Urinary bladder (tissue), 4 donors: ENCODE measurements around the gene UCHL1. TPM values are rescaled to one million over a fixed set of nuclear protein-coding genes. Genes with fewer than 3 reads are reported as not detected.

ENCODE experiments used
- DNase-seq: peaks from one replicate; pipeline ENCODE4 v3.0.0-alpha.2; 2015; ENCODE audit errors: extremely low spot score
- H3K27ac ChIP-seq: one replicate; pipeline ENCODE4 v1.5.1; 2013; ENCODE audit warnings: low read depth, mild to moderate bottlenecking, moderate library complexity
- H3K36me3 ChIP-seq: one replicate; pipeline ENCODE4 v1.6.1; 2013; ENCODE audit warnings: mild to moderate bottlenecking, moderate library complexity; ENCODE audit not compliant: insufficient read depth
- H3K4me1 ChIP-seq: one replicate; pipeline ENCODE4 v1.6.1; 2013; ENCODE audit warnings: mild to moderate bottlenecking, moderate library complexity; ENCODE audit not compliant: insufficient read depth
- H3K4me3 ChIP-seq: one replicate; pipeline ENCODE4 v1.5.1; 2013; ENCODE audit warnings: low read depth, low read length
- WGBS: extraction: QIAGEN DNeasy Blood & Tissue Kit; methylation state at CpG from one replicate; pipeline ENCODE4 v1.1.7; 2013; 5-methylcytosine and 5-hydroxymethylcytosine counted together
- polyA plus RNA-seq: library from polyadenylated mRNA; stranded (reverse); fragments of 200-250 nt; gene quantifications from one replicate; pipeline ENCODE4 v1.2.3, GENCODE V29; 2013
- total RNA-seq: library from RNA; depleted of rRNA; stranded (reverse); fragments of >200 nt; gene quantifications from one replicate; pipeline ENCODE4 v1.2.3, GENCODE V29; 2014
- donor health status: healthy with polysubstance abuse.
- donor health status: healthy.

The UCHL1 gene
- total and polyA plus RNA-seq, 2 donors: 37.2 to 81.6 TPM

GRCh38 chr4:41217374-41217773 is 39.4 kb upstream of the UCHL1 start:
- no peak overlapping the region for H3K27ac ChIP-seq
- no peak overlapping the region for H3K4me3 ChIP-seq
- 74% methylated on average over 2 of the region's 2 CpGs for whole genome bisulfite sequencing

GRCh38 chr4:41218703-41219102 is 38.0 kb upstream of the UCHL1 start:
- 97% methylated on average over 3 of the region's 3 CpGs for WGBS
- Histone ChIP-seq H3K36me3 (no peaks in the 10 kb centered on the region), H3K4me1 (no peaks in the 10 kb centered on the region), H3K27ac (no peak overlapping the region), H3K4me3 (no peak overlapping the region)
- no peak for DNase-seq

More at GRCh38 chr4:41217374-41217773, 39.4 kb upstream of the UCHL1 start:
- Histone ChIP-seq H3K4me1 (no peaks in the 10 kb centered on the region), H3K36me3 (no peaks in the 10 kb centered on the region)
- DNase-seq: no peak

- Histone ChIP-seq H3K27ac (no peak overlapping the region), H3K4me3 (no peak overlapping the region), H3K4me1 (no peaks in the 10 kb centered on the region), H3K36me3 (no peaks in the 10 kb centered on the region)
- WGBS: 81% methylated on average over 3 of the region's 3 CpGs
- DNase-seq: no peak
Observed at GRCh38 chr4:41219421-41219950, 37.2 kb upstream of the UCHL1 start.

- H3K36me3 ChIP-seq: no peaks in the 10 kb centered on the region
- 66% methylated on average over 4 of the region's 4 CpGs for WGBS
- no peak overlapping the region for H3K4me3 ChIP-seq
- H3K27ac ChIP-seq: no peak overlapping the region
- H3K4me1 ChIP-seq: no peaks in the 10 kb centered on the region
- DNase-seq: no peak
Observed at GRCh38 chr4:41221850-41222645, 34.7 kb upstream of the UCHL1 start.

GRCh38 chr4:41227902-41228301 is 28.8 kb upstream of the UCHL1 start:
- DNase-seq: no peak
- Histone ChIP-seq H3K36me3 (no peaks in the 10 kb centered on the region), H3K4me1 (no peaks in the 10 kb centered on the region), H3K27ac (no peak overlapping the region), H3K4me3 (no peak overlapping the region)
- WGBS: 81% methylated on average over 4 of the region's 4 CpGs

- WGBS: 66% methylated on average over 5 of the region's 5 CpGs
- no peaks in the 10 kb centered on the region for H3K36me3 ChIP-seq
- H3K4me1 ChIP-seq: no peaks in the 10 kb centered on the region
- no peak overlapping the region for H3K27ac ChIP-seq
- no peak overlapping the region for H3K4me3 ChIP-seq
- no peak for DNase-seq
Observed at GRCh38 chr4:41232406-41232805, 24.3 kb upstream of the UCHL1 start.

- no peak overlapping the region for H3K27ac ChIP-seq
- H3K36me3 ChIP-seq: no peaks in the 10 kb centered on the region
- 84% methylated on average over 3 of the region's 3 CpGs for WGBS
- H3K4me3 ChIP-seq: no peak overlapping the region
- H3K4me1 ChIP-seq: no peaks in the 10 kb centered on the region
- no peak for DNase-seq
Observed at GRCh38 chr4:41232856-41233255, 23.9 kb upstream of the UCHL1 start.

GRCh38 chr4:41236032-41236431 is 20.7 kb upstream of the UCHL1 start:
- no peak overlapping the region for H3K4me3 ChIP-seq
- WGBS: 98% methylated on average over 1 of the region's 1 CpG
- H3K27ac ChIP-seq: no peak overlapping the region
- H3K36me3 ChIP-seq: no peaks in the 10 kb centered on the region
- H3K4me1 ChIP-seq: no peaks in the 10 kb centered on the region
- no peak for DNase-seq

GRCh38 chr4:41236508-41236907 is 20.2 kb upstream of the UCHL1 start:
- WGBS: 95% methylated on average over 1 of the region's 1 CpG

GRCh38 chr4:41241919-41242318 is 14.8 kb upstream of the UCHL1 start:
- DNase-seq: no peak

More at GRCh38 chr4:41236508-41236907, 20.2 kb upstream of the UCHL1 start:
- no peak overlapping the region for H3K4me3 ChIP-seq
- no peaks in the 10 kb centered on the region for H3K36me3 ChIP-seq
- H3K27ac ChIP-seq: no peak overlapping the region
- DNase-seq: no peak
- H3K4me1 ChIP-seq: no peaks in the 10 kb centered on the region

GRCh38 chr4:41245983-41246382 is 10.7 kb upstream of the UCHL1 start:
- 93% methylated on average over 1 of the region's 1 CpG for WGBS
- no peak for DNase-seq

More at GRCh38 chr4:41241919-41242318, 14.8 kb upstream of the UCHL1 start:
- no peak overlapping the region for H3K4me3 ChIP-seq
- no peaks in the 10 kb centered on the region for H3K4me1 ChIP-seq
- H3K36me3 ChIP-seq: no peaks in the 10 kb centered on the region
- H3K27ac ChIP-seq: no peak overlapping the region
- WGBS: 91% methylated on average over 1 of the region's 1 CpG

GRCh38 chr4:41256131-41256739 is 493 bp upstream of the UCHL1 start:
- Histone ChIP-seq H3K27ac (no peak overlapping the region), H3K4me3 (peak overlapping the region; percentile 47), H3K4me1 (peaks cover 8% of the 10 kb centered on the region), H3K36me3 (no peaks in the 10 kb centered on the region)
- DNase-seq: no peak
- 28% methylated on average over 13 of the region's 13 CpGs for WGBS

More at GRCh38 chr4:41245983-41246382, 10.7 kb upstream of the UCHL1 start:
- Histone ChIP-seq H3K27ac (no peak overlapping the region), H3K4me3 (no peak overlapping the region), H3K4me1 (no peaks in the 10 kb centered on the region), H3K36me3 (no peaks in the 10 kb centered on the region)

- Histone ChIP-seq H3K36me3 (no peaks in the 10 kb centered on the region), H3K27ac (no peak overlapping the region), H3K4me1 (peaks cover 8% of the 10 kb centered on the region), H3K4me3 (peak overlapping the region; percentile 47)
- no peak for DNase-seq
- WGBS: 2% methylated on average over 69 of the region's 69 CpGs
Observed at GRCh38 chr4:41257257-41257901, 651 bp downstream of the UCHL1 start.
